ENCODE measurements around the gene HCN2. TPM values are rescaled to one million over a fixed set of nuclear protein-coding genes. Genes with fewer than 3 reads are reported as not detected.

Gene HCN2
- total RNA-seq, 1 donor from 2014 or later, result not detected

DNA sequence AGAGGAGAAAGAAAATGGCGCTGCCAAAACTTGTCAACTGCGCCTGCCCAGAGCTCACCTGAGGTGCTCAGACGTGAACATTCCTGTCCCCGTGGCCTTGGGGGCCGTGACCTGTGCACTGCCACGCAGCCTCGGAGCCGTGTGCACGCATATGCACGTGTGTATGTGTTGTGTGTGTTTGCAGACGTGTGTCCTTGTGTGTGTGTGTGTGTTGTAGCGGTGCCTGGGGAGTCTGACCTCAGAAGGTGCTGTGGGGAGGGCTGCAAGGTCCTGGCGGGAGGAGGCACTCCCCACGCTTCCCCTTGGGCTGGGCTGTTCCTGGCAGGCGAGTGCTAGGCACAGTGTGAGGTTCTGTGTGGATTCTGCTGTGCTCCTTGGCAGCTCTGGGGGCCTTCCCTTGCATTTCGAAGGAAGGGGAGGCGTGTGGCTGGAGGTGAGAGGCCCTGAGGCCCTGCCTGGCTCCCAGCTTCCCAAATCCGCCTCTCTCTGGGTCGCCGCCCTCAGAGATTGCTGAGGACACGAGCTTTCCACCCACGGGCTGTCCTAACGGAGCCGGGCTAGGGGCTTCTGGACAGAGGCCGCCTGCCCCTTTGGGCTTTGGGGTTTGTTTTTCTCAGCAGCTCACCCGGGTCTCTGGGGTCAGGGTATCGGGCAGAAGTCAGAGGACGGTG lies 12.8 kb upstream of the HCN2 start:
- no peak overlapping the region for H3K4me3 ChIP-seq (ENCODE audit: low read depth, low read length)
- TF ChIP-seq, protein P1, sequence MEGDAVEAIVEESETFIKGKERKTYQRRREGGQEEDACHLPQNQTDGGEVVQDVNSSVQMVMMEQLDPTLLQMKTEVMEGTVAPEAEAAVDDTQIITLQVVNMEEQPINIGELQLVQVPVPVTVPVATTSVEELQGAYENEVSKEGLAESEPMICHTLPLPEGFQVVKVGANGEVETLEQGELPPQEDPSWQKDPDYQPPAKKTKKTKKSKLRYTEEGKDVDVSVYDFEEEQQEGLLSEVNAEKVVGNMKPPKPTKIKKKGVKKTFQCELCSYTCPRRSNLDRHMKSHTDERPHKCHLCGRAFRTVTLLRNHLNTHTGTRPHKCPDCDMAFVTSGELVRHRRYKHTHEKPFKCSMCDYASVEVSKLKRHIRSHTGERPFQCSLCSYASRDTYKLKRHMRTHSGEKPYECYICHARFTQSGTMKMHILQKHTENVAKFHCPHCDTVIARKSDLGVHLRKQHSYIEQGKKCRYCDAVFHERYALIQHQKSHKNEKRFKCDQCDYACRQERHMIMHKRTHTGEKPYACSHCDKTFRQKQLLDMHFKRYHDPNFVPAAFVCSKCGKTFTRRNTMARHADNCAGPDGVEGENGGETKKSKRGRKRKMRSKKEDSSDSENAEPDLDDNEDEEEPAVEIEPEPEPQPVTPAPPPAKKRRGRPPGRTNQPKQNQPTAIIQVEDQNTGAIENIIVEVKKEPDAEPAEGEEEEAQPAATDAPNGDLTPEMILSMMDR (conservative IDR thresholded peaks at IDR 0.05; ENCODE audit: low read depth, low read length), result no peak
- no peak for DNase-seq (ENCODE audit: low read depth)

DNA sequence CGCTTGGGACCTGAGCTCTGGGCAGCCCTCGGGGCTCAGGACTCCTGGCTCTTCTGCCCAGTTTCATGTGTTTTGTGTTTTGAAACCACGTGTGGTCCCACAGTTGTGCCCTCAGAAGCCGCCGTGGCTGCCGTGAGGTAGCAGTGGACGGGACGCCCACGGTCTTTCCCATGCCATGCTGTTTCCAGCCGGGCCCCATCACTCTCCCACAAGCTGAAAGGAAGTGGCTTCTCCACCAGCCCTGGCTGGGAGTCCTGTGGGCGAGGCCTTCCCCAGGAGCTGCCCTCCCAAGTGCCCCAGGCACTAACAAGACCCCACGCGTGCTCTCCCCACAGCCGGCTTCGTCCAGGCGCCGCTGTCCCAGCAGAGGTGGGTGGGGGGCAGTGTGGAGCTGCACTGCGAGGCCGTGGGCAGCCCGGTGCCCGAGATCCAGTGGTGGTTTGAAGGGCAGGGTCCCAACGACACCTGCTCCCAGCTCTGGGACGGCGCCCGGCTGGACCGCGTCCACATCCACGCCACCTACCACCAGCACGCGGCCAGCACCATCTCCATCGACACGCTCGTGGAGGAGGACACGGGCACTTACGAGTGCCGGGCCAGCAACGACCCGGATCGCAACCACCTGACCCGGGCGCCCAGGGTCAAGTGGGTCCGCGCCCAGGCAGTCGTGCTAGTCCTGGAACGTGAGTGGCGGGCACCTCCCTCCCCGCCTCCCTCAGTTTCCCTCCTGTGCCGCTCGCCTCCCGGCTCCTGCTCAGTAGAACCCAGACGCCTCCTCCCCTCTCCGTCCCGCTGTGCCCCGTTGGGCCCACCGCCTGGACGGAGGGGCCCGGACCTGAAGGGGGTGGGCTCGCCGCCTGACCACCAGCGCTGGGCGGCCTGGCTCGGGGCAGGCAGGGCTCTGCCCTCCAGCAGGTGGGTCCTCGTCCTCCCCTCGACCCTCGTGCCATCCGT lies 12.0 kb upstream of the HCN2 start:
- TF ChIP-seq, protein P1 (conservative IDR thresholded peaks at IDR 0.05; ENCODE audit: low read depth, low read length), result no peak
- no peak overlapping the region for H3K4me3 ChIP-seq (ENCODE audit: low read depth, low read length)
- DNase-seq (ENCODE audit: low read depth), result no peak

DNA sequence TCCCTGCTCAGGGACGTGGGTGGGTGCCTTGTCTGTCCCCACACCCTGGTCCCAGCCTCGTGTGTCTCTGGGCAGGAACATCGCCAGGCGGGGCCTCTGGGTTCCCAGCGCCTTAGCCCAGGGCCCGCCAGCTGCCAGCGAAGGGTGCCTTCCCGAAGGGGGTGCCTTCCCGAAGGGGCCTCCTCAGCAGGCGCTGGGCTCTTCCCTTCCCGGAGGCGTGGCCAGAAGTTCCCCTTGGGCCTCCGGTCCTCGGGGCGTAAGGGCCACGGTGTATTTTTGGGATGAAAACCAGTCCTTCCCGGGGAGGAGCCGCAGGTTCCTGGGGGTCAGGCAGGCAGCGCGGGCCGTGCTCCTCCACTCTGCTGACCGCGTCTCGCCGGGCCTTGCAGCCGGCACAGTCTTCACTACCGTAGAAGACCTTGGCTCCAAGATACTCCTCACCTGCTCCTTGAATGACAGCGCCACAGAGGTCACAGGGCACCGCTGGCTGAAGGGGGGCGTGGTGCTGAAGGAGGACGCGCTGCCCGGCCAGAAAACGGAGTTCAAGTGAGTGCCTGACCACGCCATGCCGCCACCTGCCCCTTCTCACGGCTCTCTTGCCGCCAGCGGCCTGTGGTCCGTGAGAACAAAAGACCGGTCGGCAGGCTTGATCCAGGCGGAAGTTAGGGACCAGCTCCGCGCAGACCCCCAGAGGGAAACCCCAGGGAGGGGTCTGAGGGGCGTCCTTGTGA lies 10.4 kb upstream of the HCN2 start:
- TF ChIP-seq, protein P1 (conservative IDR thresholded peaks at IDR 0.05; ENCODE audit: low read depth, low read length), result no peak
- DNase-seq (ENCODE audit: low read depth), result no peak
- no peak overlapping the region for H3K4me3 ChIP-seq (ENCODE audit: low read depth, low read length)

DNA sequence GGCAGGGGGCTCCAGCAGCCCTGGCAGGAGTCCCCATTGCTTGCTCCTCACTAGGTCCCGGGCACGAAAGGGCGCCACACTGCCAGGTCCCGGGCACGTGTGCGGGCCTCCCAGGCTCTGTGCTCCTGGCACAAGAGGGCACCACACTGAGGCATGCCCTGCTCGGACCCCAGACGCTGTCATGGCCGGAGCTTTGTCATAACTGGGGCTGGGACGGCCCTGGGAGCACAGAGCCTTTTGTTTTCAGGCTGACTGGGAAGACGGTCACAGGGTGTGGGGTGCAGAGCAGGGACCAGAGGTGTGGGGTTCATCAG lies 9.9 kb upstream of the HCN2 start:
- no peak for DNase-seq (ENCODE audit: low read depth)
- H3K4me3 ChIP-seq (ENCODE audit: low read depth, low read length), result no peak overlapping the region
- TF ChIP-seq, protein P1 (conservative IDR thresholded peaks at IDR 0.05; ENCODE audit: low read depth, low read length), result no peak

DNA sequence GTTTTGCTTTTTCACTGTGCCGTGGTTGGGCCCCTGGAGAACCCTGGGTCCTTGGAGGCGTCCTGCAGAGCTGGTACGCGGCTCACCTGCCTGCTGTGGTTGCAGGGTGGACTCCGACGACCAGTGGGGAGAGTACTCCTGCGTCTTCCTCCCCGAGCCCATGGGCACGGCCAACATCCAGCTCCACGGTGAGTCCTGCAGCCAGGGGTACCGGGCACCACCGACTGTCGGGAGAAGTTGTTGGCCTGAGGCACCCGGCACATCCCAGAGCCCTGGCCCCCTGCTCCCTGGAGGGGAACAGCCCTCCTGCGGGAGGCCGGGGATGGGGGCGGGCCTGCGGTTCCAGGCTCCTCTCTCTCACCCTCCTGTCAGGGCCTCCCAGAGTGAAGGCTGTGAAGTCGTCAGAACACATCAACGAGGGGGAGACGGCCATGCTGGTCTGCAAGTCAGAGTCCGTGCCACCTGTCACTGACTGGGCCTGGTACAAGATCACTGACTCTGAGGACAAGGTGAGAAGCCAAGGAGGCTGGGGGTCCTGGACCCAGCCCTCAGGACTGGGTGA lies 9.3 kb upstream of the HCN2 start:
- DNase-seq (ENCODE audit: low read depth), result no peak
- TF ChIP-seq, protein P1 (conservative IDR thresholded peaks at IDR 0.05; ENCODE audit: low read depth, low read length), result no peak
- H3K4me3 ChIP-seq (ENCODE audit: low read depth, low read length), result no peak overlapping the region

DNA sequence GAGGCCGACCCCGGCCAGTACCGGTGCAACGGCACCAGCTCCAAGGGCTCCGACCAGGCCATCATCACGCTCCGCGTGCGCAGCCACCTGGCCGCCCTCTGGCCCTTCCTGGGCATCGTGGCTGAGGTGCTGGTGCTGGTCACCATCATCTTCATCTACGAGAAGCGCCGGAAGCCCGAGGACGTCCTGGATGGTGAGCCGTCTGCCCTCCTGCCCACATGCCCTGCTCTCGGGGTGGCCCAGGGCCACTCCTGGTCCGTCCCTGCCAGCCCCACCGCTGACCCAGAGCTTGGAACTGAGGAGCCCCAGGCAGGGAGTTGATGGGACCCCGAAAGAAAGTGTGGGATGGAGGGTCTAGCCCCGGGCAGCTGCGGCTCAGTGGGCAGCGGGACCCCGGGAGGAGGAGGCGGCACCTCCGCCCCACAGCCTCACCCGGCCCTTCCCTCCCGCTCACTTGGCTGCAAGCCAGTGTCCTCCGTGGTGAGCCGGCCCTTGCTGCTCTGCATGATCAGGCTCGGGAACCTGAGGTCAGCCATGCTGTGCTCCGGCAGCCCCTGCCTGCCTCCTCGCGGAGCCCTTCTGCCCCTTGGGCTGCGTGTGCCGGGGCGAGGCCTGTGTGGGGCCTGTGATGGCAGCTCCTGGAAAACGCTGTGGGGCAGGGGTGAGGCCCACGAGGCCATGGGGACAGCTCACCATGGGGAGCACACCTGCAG lies 8.1 kb upstream of the HCN2 start:
- DNase-seq (ENCODE audit: low read depth), result no peak
- TF ChIP-seq, protein P1 (conservative IDR thresholded peaks at IDR 0.05; ENCODE audit: low read depth, low read length), result no peak
- no peak overlapping the region for H3K4me3 ChIP-seq (ENCODE audit: low read depth, low read length)
